HL-60 (cell line): ENCODE results near the gene NDUFAF8.

ENCODE experiments used
- CTCF ChIP-seq: IDR thresholded peaks from one replicate; pipeline ENCODE4 v1.5.1; 2011; ENCODE audit warnings: low read length, control low read depth, inconsistent platforms; ENCODE audit not compliant: insufficient read depth
- GABPA ChIP-seq: IDR thresholded peaks from 2 replicates; pipeline ENCODE4 v1.6.1; 2012; ENCODE audit warnings: low read depth
- REST ChIP-seq: IDR thresholded peaks from 2 replicates; pipeline ENCODE4 v1.6.1; 2012; ENCODE audit warnings: low read depth; ENCODE audit not compliant: insufficient replicate concordance

- no peak for TF ChIP-seq CTCF
- no peak for TF ChIP-seq REST
- TF ChIP-seq GABPA, result no peak
Measured at GRCh38 chr17:81239714-81240555, 817 bp downstream of the NDUFAF8 start.
